HG03175 (cell line): ENCODE measurements around the gene RNPEP.
A peak's percentile ranks its signal among the peaks of the same experiment; 100 is the strongest.
"Not testable (repeated sequence)": the region's sequence is repeated elsewhere in the genome, so short reads cannot be mapped to it uniquely, and the experiment has no call there.

Experiments
- ATAC-seq: cut with Tn5 transposase; IDR thresholded peaks from one replicate; pipeline ENCODE4 v1.9.1; 2021; ENCODE audit warnings: mild to moderate bottlenecking, moderate library complexity; ENCODE audit not compliant: unreplicated experiment

The RNPEP gene, protein sequence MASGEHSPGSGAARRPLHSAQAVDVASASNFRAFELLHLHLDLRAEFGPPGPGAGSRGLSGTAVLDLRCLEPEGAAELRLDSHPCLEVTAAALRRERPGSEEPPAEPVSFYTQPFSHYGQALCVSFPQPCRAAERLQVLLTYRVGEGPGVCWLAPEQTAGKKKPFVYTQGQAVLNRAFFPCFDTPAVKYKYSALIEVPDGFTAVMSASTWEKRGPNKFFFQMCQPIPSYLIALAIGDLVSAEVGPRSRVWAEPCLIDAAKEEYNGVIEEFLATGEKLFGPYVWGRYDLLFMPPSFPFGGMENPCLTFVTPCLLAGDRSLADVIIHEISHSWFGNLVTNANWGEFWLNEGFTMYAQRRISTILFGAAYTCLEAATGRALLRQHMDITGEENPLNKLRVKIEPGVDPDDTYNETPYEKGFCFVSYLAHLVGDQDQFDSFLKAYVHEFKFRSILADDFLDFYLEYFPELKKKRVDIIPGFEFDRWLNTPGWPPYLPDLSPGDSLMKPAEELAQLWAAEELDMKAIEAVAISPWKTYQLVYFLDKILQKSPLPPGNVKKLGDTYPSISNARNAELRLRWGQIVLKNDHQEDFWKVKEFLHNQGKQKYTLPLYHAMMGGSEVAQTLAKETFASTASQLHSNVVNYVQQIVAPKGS

DNA sequence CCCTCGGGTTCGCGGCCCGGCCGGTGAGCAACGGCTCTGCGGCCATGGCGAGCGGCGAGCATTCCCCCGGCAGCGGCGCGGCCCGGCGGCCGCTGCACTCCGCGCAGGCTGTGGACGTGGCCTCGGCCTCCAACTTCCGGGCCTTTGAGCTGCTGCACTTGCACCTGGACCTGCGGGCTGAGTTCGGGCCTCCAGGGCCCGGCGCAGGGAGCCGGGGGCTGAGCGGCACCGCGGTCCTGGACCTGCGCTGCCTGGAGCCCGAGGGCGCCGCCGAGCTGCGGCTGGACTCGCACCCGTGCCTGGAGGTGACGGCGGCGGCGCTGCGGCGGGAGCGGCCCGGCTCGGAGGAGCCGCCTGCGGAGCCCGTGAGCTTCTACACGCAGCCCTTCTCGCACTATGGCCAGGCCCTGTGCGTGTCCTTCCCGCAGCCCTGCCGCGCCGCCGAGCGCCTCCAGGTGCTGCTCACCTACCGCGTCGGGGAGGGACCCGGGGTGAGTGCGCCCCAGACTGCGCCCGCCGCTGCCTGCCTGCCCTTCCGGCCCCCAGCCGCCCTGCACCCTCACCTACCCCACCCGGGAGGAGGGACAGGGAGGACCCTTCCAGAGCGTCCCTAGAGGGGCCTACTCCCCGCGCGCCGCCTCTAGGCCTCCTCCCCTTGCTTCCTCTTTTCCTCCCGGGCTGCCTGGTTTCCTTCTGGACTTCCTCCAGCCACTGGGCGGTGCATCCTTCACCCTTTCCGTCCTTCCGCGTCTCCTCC, at the start of gene RNPEP:
Gene RNPEP, plus strand, starts transcription at position 26 of the 757 bp plus-strand sequence. Its CDS starts 19 bp downstream, at position 45.
- peak; percentile 76 for ATAC-seq

DNA sequence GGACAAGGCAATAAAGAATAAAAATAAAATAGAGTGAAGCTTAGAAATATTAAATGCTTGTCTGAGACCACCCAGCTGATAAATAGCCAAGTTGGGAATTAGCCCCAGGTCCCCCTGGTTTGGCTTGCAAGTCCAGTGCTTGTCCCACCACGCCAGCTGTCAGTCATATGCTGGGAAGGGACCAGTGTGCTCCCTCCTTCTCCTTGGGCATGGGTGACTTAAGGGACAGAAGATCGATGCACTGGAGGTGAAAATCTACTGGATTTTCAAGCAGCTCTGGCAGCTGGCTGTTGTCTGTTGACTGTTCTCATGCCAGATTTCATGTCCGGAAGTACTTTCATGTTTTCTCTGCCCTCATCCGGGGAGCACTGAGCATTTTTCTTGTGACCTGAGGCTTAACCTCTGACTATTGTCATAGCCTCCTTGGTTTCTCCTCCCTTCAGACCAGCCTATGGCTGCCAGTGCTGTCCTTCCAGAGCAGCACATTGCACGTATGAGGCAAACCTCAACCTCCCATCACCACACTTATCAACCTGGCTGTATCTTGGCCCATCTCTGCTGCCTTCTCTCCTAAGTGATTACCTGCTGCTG, 48.5 kb upstream of the RNPEP start:
- no peak for ATAC-seq

DNA sequence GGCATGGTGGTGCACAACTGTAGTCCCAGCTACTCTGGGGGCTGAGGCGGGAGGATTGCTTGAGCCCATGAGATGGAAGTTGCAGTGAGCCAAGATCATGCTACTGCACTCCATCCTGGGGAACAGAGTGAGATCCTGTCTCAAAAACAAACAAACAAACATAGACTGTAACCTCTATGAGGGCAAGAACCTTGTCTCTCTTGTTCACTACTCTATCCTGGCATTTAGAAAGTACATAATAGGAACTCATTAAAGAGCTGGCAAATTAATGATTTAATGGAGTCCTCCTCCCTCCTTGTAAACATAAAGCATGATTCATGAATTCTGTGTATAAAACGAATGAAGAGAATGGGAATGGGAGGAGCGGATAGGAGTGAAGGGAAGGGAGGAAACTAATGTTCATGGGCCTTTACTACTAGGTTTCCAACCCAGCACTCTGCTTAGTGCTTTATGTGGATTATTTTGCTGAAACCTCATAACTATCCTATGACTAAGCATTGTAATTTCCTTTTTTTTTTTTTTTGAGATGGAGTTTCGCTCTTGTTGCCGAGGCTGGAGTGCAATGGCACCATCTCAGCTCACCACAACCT, 44.7 kb upstream of the RNPEP start:
- ATAC-seq = no peak

DNA sequence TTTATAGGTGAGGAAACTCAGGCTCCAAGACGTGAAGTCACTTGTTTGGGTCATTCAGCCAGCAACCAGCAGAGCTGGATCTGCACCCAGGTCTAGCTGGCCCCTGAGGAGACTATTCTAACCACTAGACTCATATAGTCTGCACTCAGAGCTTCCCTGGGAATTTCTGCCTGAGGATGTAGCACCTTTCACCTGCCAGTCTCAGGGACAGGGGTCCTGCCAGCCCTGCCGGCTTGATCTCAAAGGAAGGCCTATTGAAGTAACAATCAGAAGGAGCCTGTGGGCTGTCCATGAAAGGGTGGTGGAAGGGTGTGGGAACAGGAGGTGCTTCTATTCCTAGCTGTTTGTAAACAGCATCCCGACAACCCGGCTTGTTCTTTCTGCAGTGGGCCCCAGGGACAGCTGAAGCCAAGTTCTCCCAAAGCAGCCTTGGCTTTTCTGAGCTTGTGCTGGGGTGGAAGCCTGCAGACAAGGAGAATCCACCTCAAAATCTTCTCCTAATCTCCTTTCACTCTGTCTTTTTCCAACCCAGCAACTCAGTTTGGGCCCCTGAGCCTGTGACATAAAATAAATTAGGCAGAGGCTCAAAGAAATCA, 43.9 kb upstream of the RNPEP start:
- ATAC-seq = no peak

DNA sequence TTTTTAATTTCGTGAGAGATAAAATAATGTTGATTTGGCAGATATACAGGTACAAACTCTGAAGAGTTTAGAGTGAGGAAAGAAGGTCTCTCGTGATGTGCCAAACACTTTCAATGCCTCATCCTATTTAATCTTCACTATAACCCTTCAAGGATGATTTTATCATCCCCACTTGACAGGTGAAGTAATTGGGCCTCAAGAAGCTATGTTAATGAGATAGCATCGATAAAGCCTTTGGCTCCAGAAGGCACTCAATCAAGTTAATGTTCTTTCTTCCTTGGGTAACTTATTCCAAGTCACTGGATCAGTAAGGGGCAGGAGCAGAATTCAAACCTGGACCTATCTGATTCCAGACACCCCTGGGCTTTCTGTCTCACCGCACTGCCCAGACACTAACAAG, 43.3 kb upstream of the RNPEP start:
- no peak for ATAC-seq

DNA sequence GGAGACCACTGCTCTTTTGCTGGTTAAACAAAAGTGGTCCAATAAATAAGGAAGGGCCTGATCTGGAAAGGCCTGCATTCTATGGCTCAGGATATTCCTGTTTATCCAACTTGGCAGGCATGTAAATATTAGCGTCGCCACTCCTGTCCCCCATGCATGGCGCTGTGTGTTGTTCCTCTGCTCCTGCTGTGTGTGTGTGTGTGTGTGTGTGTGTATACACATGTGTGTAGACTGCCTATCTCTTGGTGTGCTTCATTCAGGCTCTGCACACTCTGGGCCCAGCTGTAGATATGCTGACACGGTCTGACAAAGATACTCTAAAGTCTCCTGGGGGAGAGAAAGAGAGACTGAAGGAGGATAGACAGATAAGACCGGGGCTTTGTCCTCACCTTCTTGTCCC, 42.9 kb upstream of the RNPEP start:
- ATAC-seq = no peak

DNA sequence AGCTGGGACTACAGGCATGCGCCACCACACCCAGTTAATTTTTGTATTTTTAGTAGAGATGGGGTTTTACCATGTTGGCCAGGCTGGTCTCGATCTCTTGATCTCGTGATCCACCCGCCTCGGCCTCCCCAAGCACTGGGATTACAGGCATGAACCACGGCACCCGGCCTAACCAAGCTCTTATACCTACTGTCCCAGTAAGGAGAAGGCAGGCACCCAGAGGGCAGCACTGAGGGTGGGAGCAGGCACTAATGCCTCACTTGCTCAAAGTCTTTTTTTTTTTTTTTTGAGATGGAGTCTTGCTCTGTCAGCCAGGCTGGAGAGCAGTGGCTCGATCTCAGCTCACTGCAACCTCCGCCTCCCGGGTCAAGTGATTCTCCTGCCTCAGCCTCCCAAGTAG, 42.1 kb upstream of the RNPEP start:
- ATAC-seq = not testable (repeated sequence)

DNA sequence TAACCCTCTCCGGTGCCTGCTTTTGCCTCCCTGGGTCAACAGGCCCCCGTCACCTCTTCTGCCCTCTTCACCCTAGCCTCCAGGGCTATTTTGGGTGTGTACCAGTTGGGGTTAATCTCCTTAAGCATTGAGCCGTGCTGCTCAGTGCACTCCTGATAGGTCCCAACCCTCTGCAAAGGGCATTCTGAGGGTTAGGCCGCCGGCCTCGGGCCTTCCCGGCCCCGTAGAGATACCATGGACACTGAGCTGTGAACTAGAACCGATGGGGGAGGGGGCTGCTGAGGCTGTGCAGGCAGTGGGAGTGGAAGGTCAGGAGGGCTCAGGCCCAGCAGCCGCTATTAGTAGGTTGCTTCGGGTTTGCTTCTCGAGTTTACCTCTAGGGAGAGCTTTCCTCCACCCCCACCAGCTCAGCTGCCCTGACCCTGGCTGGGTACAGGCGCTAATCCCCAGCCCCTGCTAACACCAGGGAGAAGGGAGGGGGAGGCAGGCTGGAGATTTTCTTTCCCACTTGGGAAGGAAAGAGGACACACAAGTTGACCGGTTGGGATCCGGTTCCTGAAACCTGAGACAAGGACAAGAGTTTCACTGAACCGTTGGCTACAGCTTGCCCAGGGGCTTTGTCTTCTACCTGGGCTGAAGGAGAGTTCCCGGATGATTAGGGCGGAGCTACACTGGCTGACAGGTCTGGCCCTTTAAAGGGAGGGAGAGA, 40.9 kb upstream of the RNPEP start:
- ATAC-seq = no peak

DNA sequence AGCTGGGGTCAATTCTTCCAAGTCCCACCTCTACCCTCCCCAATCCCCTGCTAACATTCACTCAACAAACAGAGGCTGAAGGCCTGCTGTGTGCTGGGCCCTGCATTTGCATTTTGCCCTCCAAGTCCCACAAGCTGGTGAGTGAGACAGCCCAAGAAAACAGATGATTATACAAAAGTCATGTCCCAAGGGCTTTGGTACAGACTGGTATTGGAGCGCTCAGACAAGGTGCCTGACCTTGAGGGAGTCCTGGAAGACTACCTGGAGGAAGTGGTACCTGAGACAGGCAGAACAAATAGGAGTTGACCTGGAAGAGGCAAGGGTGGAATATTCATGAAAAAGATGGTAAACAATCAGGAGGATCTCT, 40.3 kb upstream of the RNPEP start:
- ATAC-seq = no peak

DNA sequence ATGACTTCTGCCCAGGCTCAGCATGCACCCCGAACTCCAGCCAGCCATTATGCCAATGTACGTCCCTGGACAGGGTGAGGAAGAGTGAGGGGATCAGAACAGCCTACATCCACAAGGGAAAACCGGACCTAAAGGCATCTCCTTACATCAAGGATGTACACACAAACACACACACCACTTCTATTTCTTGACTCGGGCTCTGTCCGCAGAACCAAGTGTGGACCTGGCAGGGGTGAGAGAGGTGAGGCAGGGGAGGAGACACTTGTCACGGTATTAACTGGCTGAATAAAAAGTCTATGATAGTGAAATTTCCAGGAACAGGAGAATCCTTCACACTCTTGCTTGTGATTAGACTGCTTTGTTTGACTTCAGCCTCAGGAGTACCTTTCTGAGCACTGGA, 38.4 kb upstream of the RNPEP start:
- ATAC-seq = no peak

DNA sequence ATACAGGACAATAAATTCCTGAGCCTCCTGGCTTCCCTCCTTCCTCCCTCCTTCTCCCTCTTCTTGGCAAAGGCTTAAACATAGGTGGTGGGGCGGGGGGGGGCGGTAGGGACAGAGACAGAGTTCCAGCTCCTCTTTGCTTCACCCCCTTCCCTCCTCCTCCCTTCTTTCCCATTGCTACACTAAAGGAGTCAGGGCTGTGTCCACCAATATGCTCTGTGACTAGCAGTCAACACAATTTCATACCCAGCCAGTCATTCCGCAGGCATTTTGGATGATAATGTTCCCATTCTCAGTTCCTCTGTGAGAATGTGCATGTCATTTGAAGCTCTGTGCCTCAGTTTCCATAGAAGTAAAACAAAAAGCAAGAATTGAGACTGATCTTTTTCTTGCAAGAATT, 37.8 kb upstream of the RNPEP start:
- no peak for ATAC-seq

DNA sequence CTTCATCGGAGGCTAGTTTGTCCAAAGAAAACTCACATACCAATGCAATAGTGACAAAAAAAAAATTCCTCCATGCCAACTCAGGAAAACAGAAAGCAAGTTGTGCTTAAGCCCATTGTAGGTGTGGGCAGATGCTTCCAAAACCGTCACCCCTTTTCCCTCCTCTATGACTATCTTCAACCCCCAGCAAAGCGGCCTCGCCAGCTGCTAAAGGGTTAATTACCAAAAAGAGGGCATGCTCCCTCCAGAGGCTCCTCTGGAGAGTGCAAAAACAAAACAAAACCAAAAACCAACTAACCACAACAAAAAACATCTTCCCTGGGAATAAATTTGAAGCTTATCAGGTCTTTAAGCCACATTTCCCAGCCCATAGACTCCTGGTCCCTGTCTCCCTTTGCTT, 37.3 kb upstream of the RNPEP start:
- no peak for ATAC-seq

DNA sequence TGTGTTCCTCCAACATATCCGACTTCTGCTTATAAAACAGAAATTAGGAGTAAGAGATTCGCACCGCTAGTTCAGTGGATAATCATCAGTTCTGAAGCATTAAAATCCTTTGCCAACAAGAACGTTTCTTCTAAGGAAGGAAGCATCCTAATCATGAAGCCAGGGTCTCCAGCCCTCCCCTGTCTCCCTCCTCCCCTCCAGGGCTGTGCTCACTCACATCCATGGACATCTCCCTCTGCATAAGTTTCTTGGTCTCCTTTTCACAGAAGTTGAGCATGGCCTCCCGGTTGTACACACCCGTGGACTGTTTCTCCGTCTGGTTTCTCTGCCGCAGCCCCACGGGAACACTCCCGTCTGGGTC, 36.6 kb upstream of the RNPEP start:
- no peak for ATAC-seq

DNA sequence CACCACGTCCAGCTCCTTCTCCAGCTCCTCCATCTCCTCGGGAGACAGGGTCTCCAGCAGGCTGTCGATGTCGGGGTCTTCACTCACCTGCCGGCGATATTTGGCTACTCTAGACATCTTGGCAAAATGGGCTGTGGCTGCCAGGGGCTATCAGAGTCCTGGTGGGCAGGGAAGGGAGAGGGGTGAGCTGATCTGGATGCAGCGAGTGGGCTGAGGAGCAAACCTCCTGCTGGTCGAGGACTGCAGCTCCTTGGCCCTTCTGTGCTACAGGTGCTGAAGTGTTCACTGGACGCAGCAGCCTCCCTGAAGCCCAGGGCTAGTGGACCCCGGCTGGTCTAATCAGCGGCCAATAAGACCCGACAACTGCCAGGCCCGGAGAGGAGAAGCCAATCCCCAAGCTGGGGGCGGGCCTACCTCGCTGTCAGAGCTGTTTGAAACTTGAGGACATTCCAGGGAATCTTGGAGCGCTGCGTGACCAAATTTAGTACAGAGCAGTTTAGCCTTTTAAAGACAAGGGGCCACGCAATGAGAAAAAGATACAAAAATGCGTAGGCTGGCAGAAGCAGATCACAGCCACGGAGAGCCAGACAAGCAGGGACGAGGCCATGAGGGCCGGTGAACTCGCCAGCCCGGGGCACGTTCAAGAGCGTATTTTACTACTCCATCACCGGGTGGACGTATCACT, 36.1 kb upstream of the RNPEP start, which contains the start of gene LMOD1:
Gene LMOD1, minus strand, starts transcription at position 325 of the 685 bp plus-strand sequence. Its CDS starts 208 bp downstream, at position 117.
- ATAC-seq = no peak

DNA sequence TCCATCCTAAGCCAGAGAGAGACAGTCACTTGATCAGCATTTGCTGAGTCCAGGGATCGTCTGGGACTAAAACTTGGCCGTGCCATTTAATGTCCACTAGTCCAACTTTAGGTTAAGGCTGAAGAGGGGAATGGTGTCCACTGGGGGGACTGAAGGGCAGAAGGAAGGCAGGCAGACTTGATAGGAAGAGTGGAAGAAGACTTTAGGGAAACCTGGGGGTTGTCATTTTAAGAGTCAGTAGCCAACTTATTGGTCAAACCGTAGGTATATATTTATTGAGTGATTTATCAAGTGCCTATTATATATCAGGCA, 34.8 kb upstream of the RNPEP start:
- ATAC-seq = no peak

DNA sequence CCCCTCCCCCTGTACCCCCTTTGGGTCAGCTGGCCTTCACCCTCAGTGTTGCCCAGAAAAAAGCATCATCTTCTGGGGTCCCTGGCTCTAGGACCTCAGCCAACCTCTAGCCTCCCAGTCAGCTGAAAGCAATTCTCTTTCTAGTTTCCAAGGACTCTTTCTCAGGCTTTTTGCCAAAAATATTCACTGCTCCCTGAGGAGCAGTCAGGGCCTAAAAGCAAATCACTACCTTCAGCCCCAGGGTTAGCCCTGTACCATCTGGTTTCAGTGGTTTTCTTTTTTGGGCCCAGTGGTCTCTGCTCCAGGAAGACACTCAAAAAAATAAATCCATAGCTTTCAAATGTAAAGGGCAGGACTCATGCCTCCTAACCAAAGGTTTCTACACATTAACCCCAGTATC, 33.0 kb upstream of the RNPEP start:
- no peak for ATAC-seq

DNA sequence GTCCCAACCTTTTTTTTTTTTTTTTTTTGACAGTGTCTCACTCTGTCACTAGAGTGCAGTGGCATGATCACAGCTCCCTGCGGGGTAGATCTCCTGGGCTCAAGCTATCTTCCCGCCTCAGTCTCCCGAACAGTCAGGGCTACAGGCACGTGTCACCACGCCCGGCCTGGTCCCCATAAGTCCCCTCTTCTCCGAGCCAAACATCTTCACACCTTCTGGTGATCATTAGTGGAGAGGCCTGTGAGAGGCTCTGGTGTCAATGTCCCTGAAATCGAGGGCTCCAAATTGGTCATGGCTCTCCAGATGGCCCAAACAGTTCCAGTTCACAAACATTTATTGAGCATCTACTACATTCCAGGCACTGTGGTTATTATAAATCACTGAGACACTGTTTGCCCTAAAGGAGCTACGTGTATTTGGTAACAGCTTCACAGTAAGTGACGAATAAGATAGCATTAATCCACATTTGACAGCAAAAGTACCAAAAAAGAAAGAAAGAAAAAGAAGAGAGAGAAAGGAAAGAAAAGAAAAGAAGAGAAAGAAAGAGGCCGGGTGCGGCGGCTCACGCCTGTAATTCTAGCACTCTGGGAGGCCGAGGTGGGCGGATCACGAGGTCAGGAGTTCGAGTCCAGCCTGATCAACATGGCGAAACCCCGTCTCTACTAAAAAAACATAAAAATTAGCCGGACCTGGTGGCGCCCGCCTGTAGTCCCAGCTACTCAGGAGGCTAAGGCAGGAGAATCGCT, 28.0 kb upstream of the RNPEP start:
- ATAC-seq = no peak

DNA sequence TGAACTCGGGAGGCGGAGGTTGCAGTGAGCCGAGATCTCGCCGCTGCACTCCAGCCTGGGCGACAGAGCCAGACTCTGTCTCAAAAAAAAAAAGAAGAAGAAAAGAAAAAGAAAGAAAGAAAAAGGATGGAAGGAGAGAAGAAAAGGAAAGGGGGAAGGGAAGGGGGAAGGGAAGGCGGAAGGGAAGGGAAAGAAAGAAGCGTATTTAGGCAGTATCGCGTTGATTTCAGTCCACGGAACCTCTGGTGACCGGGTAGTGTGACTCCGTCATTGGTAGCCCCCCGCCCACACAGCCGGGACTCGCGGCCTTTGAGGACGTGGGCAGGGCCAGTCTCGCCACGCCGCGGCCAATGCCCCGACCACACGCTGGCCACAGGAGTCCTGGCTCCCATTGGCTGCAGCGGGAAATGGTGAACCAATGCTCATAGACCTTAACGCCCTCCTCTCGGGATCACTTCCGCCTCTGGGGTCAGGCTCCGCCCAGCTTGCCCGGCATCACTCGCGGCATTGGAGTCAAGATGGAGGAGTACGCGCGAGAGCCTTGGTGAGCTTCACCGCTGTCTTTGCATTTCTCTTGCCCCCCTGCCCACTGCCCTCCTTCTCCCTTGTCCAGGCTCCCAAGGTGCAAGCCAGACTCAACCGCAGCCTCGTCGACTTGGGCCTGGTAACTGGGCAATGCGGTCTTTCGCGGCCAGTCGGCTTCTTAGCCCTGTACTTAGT, 27.3 kb upstream of the RNPEP start, which contains the start of gene TIMM17A:
Gene TIMM17A, plus strand, starts transcription at position 495 of the 720 bp plus-strand sequence. Its CDS starts 24 bp downstream, at position 519.
- ATAC-seq = peak; percentile 100
